HepG2 (cell line): ENCODE data around the gene PMVK. TPM values are rescaled to one million over a fixed set of nuclear protein-coding genes. Genes with fewer than 3 reads are reported as not detected.

Source experiments
- ATAC-seq: fragments of 200-7000 bp; cut with Tn5 transposase; 3 replicates; pipeline ENCODE4 v1.9.1; 2020; ENCODE audit warnings: mild to moderate bottlenecking, moderate library complexity
- BruUV-seq: library from RNA; stranded (reverse); fragments of 400-500 nt; replicated peaks from 2 replicates; lab custom pipeline; 2021; lab: Mats Ljungman, UMichigan
- CTCF ChIA-PET: fragments of 300-600 bp; formaldehyde crosslinking; extraction: SDS; loops from one replicate; lab custom pipeline; 2021; ENCODE audit warnings: low total read pairs, inconsistent platforms, low intra/inter-chr PET ratio; lab: Yijun Ruan, JAX
- POLR2A ChIA-PET: fragments of 350-600 bp; sonication (Branson Sonifier 250); formaldehyde crosslinking; loops from one replicate; lab custom pipeline; 2020; ENCODE audit warnings: antibody characterized with exemption, inconsistent platforms; lab: Yijun Ruan, JAX
- DNase-seq: peaks from one replicate; pipeline ENCODE4 v3.0.0-alpha.2; 2015; ENCODE audit warnings: low spot score
- FAIRE-seq: peaks from 3 replicates; lab custom pipeline; 2011; peaks lifted over from hg19 to GRCh38; lab: Jason Lieb, UNC
- H2AFZ ChIP-seq: one replicate; pipeline ENCODE4 v1.6.1; 2011; ENCODE audit warnings: low read length, inconsistent platforms
- H3K27ac ChIP-seq: fragments of 300-600 bp; 3 replicates; pipeline ENCODE4 v1.8.0; 2011; ENCODE audit warnings: mixed run types, mild to moderate bottlenecking, mixed read lengths, low read length, inconsistent platforms; ENCODE audit not compliant: insufficient read depth; ENCODE audit errors: extremely low read length
- H3K27me3 ChIP-seq, 2 experiments: fragments of 200-600 bp in 1 of 2; 2 replicates in 1 of 2; 3 replicates in 1 of 2; pipeline versions ENCODE4 v1.6.0 to v1.8.0; 2011; ENCODE audit warnings: low read length in 2 of 2, mild to moderate bottlenecking in 2 of 2, moderate library complexity in 2 of 2, inconsistent platforms in 1 of 2; ENCODE audit not compliant: insufficient read depth in 2 of 2, control insufficient read depth in 1 of 2
- H3K36me3 ChIP-seq, 2 experiments: fragments of 200-600 bp in 1 of 2; replicated peaks in 1 of 2; 2 replicates in 1 of 2; 3 replicates in 1 of 2; pipeline versions ENCODE4 v1.5.1 to v1.8.0; 2011; ENCODE audit warnings: low read length in 2 of 2, inconsistent platforms in 1 of 2; ENCODE audit not compliant: insufficient read depth in 2 of 2, control insufficient read depth in 1 of 2
- H3K4me1 ChIP-seq: 2 replicates; pipeline ENCODE4 v1.5.1; 2012; ENCODE audit warnings: low read length, inconsistent platforms; ENCODE audit not compliant: insufficient read depth
- H3K4me2 ChIP-seq: 2 replicates; pipeline ENCODE4 v1.6.0; 2011; ENCODE audit warnings: low read depth, low read length, inconsistent platforms
- H3K4me3 ChIP-seq, 3 experiments: fragments of 200-600 bp in 1 of 3; sonication (generic), shearing (Covaris generic) in 1 of 3; replicated peaks in 1 of 3; 2 replicates each; pipeline ENCODE4 v1.5.1; 2011 to 2016; ENCODE audit warnings: low read length in 3 of 3, inconsistent platforms in 2 of 3, low read depth in 2 of 3, mild to moderate bottlenecking in 2 of 3, control low read depth in 1 of 3, mixed read lengths in 1 of 3; ENCODE audit not compliant: insufficient read depth in 1 of 3
- H3K79me2 ChIP-seq: one replicate; pipeline ENCODE4 v1.6.1; 2011; ENCODE audit warnings: low read length, inconsistent platforms; ENCODE audit not compliant: insufficient read depth
- H3K9ac ChIP-seq: 2 replicates; pipeline ENCODE4 v1.6.0; 2011; ENCODE audit warnings: mild to moderate bottlenecking, low read depth, low read length, inconsistent platforms; ENCODE audit not compliant: insufficient read depth
- H3K9me3 ChIP-seq: 2 replicates; pipeline ENCODE4 v1.5.1; 2012; ENCODE audit warnings: mild to moderate bottlenecking, low read length
- H4K20me1 ChIP-seq: 2 replicates; pipeline ENCODE4 v1.6.0; 2011; ENCODE audit warnings: inconsistent platforms, mild to moderate bottlenecking, low read length, moderate library complexity; ENCODE audit not compliant: insufficient read depth
- AHDC1 ChIP-seq: sonication (generic); formaldehyde crosslinking; IDR thresholded peaks from 2 replicates; pipeline ENCODE4 v1.5.1; 2020; ENCODE audit warnings: mild to moderate bottlenecking, missing genetic modification reagents, borderline replicate concordance
- ASH2L ChIP-seq: fragments of 300-600, 200-600 bp; sonication (generic); IDR thresholded peaks from 2 replicates; pipeline ENCODE4 v1.7.0; 2017; ENCODE audit warnings: low read depth, mild to moderate bottlenecking, moderate library complexity, mixed read lengths, low read length; ENCODE audit not compliant: insufficient read length
- ATF5 ChIP-seq: sonication (generic); formaldehyde crosslinking; IDR thresholded peaks from 2 replicates; pipeline ENCODE4 v1.4.0; 2020; ENCODE audit warnings: mild to moderate bottlenecking, low read depth, missing genetic modification reagents
- EHMT2 ChIP-seq: fragments of 200-600 bp; sonication (generic); IDR thresholded peaks from 2 replicates; pipeline ENCODE4 v1.7.0; 2017; ENCODE audit warnings: antibody characterized with exemption, low read depth, low read length, borderline replicate concordance
- HMG20A ChIP-seq: IDR thresholded peaks from 2 replicates; pipeline ENCODE4 v1.6.1; 2016; ENCODE audit warnings: borderline replicate concordance
- HNRNPL ChIP-seq: fragments of 200-400 bp; formaldehyde crosslinking; IDR thresholded peaks from 2 replicates; pipeline ENCODE4 v1.6.1; 2017; ENCODE audit warnings: mild to moderate bottlenecking, low read depth, low read length
- SP1 ChIP-seq, 2 experiments: fragments of 450-650 bp in 1 of 2; sonication (generic) in 1 of 2; formaldehyde crosslinking in 1 of 2; IDR thresholded peaks; 2 replicates each; pipeline versions ENCODE4 v1.4.0 to v1.6.1; 2016 to 2020; ENCODE audit warnings: missing genetic modification reagents in 1 of 2
- ZBTB4 ChIP-seq: sonication (generic); formaldehyde crosslinking; IDR thresholded peaks from 2 replicates; pipeline ENCODE4 v1.4.0; 2020; ENCODE audit warnings: missing genetic modification reagents, mild to moderate bottlenecking, borderline replicate concordance
- ZMYM2 ChIP-seq: sonication (generic); formaldehyde crosslinking; IDR thresholded peaks from 2 replicates; pipeline ENCODE4 v1.8.0; 2022; ENCODE audit warnings: mild to moderate bottlenecking, missing genetic modification reagents
- ZNF746 ChIP-seq: sonication (generic); formaldehyde crosslinking; IDR thresholded peaks from 2 replicates; pipeline ENCODE4 v1.8.0; 2022; ENCODE audit warnings: mild to moderate bottlenecking, missing genetic modification reagents
- WGBS: methylation state at CpG from one replicate; pipeline ENCODE4 v1.1.6; 2017; ENCODE audit warnings: low lambda C conversion rate; 5-methylcytosine and 5-hydroxymethylcytosine counted together
- in situ Hi-C: cut with HindIII; loops from 2 replicates; pipeline ENCODE4 v1.10.0; 2017; ENCODE audit warnings: low pct_unique_long_range_greater_than_20kb; ENCODE audit not compliant: extremely low pct_ligation_motif_present
- intact Hi-C: fragments of 100-400 bp; cut with micrococcal nuclease; formaldehyde crosslinking; loops from one replicate; pipeline ENCODE4 v1.10.0; 2022; ENCODE audit not compliant: unreplicated experiment
- polyA plus RNA-seq, 8 experiments: library from polyadenylated mRNA; depleted of rRNA in 3 of 8; stranded (reverse) in 7 of 8; unstranded in 1 of 8; fragments of >200 nt; fragmentation: Illumina TruSeq in 4 of 8; extraction: Trizol in 4 of 8; gene quantifications; 2 replicates each; pipeline versions ENCODE4 v1.2.1 to v1.2.3, GENCODE V29; 2011 to 2016; ENCODE audit warnings: low read depth in 4 of 8, missing spikeins in 1 of 8, mixed read lengths in 1 of 8; ENCODE audit not compliant: insufficient read depth in 1 of 8
- total RNA-seq, 5 experiments: library from RNA; depleted of rRNA; stranded (reverse); fragments of >200 nt; fragmentation: Illumina TruSeq; extraction: Trizol; gene quantifications; 2 replicates each; pipeline ENCODE4 v1.2.3, GENCODE V29; 2016; ENCODE audit warnings: low read depth in 1 of 5

PMVK gene
- total and polyA plus RNA-seq, 2 of the 13 experiments (the other 11 are each of a cell fraction or from before 2014, with no cell fraction given) = 3.9 to 12.6 TPM

- no peak for TF ChIP-seq ZMYM2 (CRISPR knock-in tag)
- no peak for TF ChIP-seq ATF5
Measured at GRCh38 chr1:154937988-154938386, 1.5 kb upstream of the PMVK start (continued).

GRCh38 chr1:154937085-154937987 is 817 bp upstream of the PMVK start:
- Histone ChIP-seq H3K4me2 (peak overlapping the region; percentile 91), H4K20me1 (no peaks in the 10 kb centered on the region), H3K27ac (peak overlapping the region; percentile 99), H3K36me3 (no peaks in the 10 kb centered on the region), H3K79me2 (no peaks in the 10 kb centered on the region), H3K9me3 (no peaks in the 10 kb centered on the region), H3K27me3 (no peaks in the 10 kb centered on the region), H3K4me3 (peak overlapping the region; percentile 57 to 77 (median 69)), H3K4me1 (peaks cover 74% of the 10 kb centered on the region), H2AFZ (no peak overlapping the region), H3K9ac (peak overlapping the region; percentile 95)
- TSS peak; percentile 97 for BruUV-seq
- ATAC-seq (peak; percentile 48), DNase-seq (peak; percentile 75), FAIRE-seq (no peak)
- 2% methylated on average over 33 of the region's 36 CpGs for WGBS
- intact Hi-C loops = loop anchor here (2.0 kb wide), 1 partner anchor 31 kb away; no protein-coding TSS in a partner anchor
- ChIA-PET CTCF (interaction anchor here (1.3 kb wide), 1 partner anchor 31 kb away, joined by 6 read pairs; no protein-coding TSS in a partner anchor), POLR2A (interaction anchor here (1.1 to 2.6 kb wide), 18 partner anchors 8 to 1804 kb away, joined by 3 to 28 read pairs (median 6); partner anchors contain the start of genes EFNA4, MRPL24, PBXIP1 and PYGO2)
- in situ Hi-C loops = no loop called here
- no peak for TF ChIP-seq ZNF746 (CRISPR knock-in tag)
- no peak for TF ChIP-seq HNRNPL
- no peak; the same call in 1 of the 2 replicates for TF ChIP-seq EHMT2
- TF ChIP-seq AHDC1 = no peak
- no peak for TF ChIP-seq ZBTB4
- TF ChIP-seq SP1 (IDR thresholded peaks at IDR 0.05) = no peak
- no peak for TF ChIP-seq SP1 (CRISPR knock-in tag; IDR thresholded peaks at IDR 0.05)
- no peak; the same call in 1 of the 2 replicates for TF ChIP-seq HMG20A
- TF ChIP-seq ASH2L = peak; percentile 84
